WTC11 (cell line): ENCODE results near the gene PCDHA13. TPM values are rescaled to one million over a fixed set of nuclear protein-coding genes. Genes with fewer than 3 reads are reported as not detected.

Source experiments
- ATAC-seq: fragments of 200-7000 bp; cut with Tn5 transposase; 2 replicates; pipeline ENCODE4 v1.10.0; 2021; ENCODE audit warnings: mild to moderate bottlenecking, moderate library complexity
- CTCF ChIA-PET: fragments of 300-600 bp; sonication (Branson Sonifier 250); formaldehyde crosslinking; loops from one replicate; lab custom pipeline; 2021; ENCODE audit warnings: antibody characterized with exemption; lab: Charles Lee
- POLR2A ChIA-PET: fragments of 350-600 bp; sonication (Branson Sonifier 250); formaldehyde crosslinking; loops from one replicate; lab custom pipeline; 2021; ENCODE audit warnings: antibody characterized with exemption; lab: Charles Lee
- DNase-seq: peaks from one replicate; pipeline ENCODE4 v3.0.0; 2021; ENCODE audit warnings: low spot score
- H3K27ac Mint-ChIP-seq: 2 replicates; pipeline ENCODE4 v1.8.0; 2021; ENCODE audit warnings: mixed read lengths
- H3K27me3 Mint-ChIP-seq: 2 replicates; pipeline ENCODE4 v1.8.0; 2021; ENCODE audit warnings: low read depth, mild to moderate bottlenecking, moderate library complexity, mixed read lengths
- H3K36me3 Mint-ChIP-seq: 2 replicates; pipeline ENCODE4 v1.8.0; 2021; ENCODE audit warnings: mixed read lengths
- H3K4me1 Mint-ChIP-seq: 2 replicates; pipeline ENCODE4 v1.8.0; 2022; ENCODE audit warnings: mixed read lengths
- H3K4me3 Mint-ChIP-seq: 2 replicates; pipeline ENCODE4 v1.8.0; 2021; ENCODE audit warnings: mild to moderate bottlenecking, moderate library complexity, mixed read lengths
- H3K9me3 Mint-ChIP-seq: 2 replicates; pipeline ENCODE4 v1.8.0; 2021; ENCODE audit warnings: mixed read lengths
- CREB1 ChIP-seq: sonication (generic); formaldehyde crosslinking; IDR thresholded peaks from 2 replicates; pipeline ENCODE4 v1.8.0; 2023; ENCODE audit warnings: mild to moderate bottlenecking, missing genetic modification reagents
- CTCF ChIP-seq: fragments of 200-600 bp; IDR thresholded peaks from 2 replicates; pipeline ENCODE4 v1.8.0; 2022; ENCODE audit warnings: antibody characterized with exemption
- FOXJ3 ChIP-seq: sonication (generic); formaldehyde crosslinking; IDR thresholded peaks from 2 replicates; pipeline ENCODE4 v1.9.0; 2021; ENCODE audit warnings: missing genetic modification reagents, mild to moderate bottlenecking, borderline replicate concordance
- GRHL2 ChIP-seq: fragments of 250-450 bp; sonication (Bioruptor Pico); IDR thresholded peaks from 2 replicates; pipeline ENCODE4 v1.8.0; 2022; ENCODE audit warnings: mild to moderate bottlenecking, moderate library complexity; ENCODE audit not compliant: insufficient replicate concordance, severe bottlenecking
- GTF2I ChIP-seq: fragments of 250-450 bp; sonication (Bioruptor Pico); conservative IDR thresholded peaks from 2 replicates; pipeline ENCODE4 v1.4.0; 2021; ENCODE audit warnings: mild to moderate bottlenecking
- HMGXB4 ChIP-seq: sonication (generic); formaldehyde crosslinking; IDR thresholded peaks from 2 replicates; pipeline ENCODE4 v1.8.1; 2023; ENCODE audit warnings: mild to moderate bottlenecking, moderate library complexity, missing genetic modification reagents
- IRF2 ChIP-seq: sonication (generic); formaldehyde crosslinking; IDR thresholded peaks from 2 replicates; pipeline ENCODE4 v1.8.0; 2022; ENCODE audit warnings: low read depth, missing genetic modification reagents, borderline replicate concordance
- NR1H2 ChIP-seq: sonication (generic); formaldehyde crosslinking; IDR thresholded peaks from 2 replicates; pipeline ENCODE4 v1.9.0; 2021; ENCODE audit warnings: mild to moderate bottlenecking, moderate library complexity, missing genetic modification reagents
- SMAD3 ChIP-seq: sonication (generic); formaldehyde crosslinking; IDR thresholded peaks from 2 replicates; pipeline ENCODE4 v1.8.0; 2022; ENCODE audit warnings: missing genetic modification reagents, mild to moderate bottlenecking, borderline replicate concordance
- SOX15 ChIP-seq: fragments of 250-450 bp; sonication (Bioruptor Pico); IDR thresholded peaks from 2 replicates; pipeline ENCODE4 v1.9.0; 2021; ENCODE audit warnings: mild to moderate bottlenecking
- STAT6 ChIP-seq: sonication (generic); formaldehyde crosslinking; conservative IDR thresholded peaks from 2 replicates; pipeline ENCODE4 v1.8.1; 2023; ENCODE audit warnings: mild to moderate bottlenecking, low read depth, missing genetic modification reagents, moderate library complexity
- ZMAT4 ChIP-seq: fragments of 250-450 bp; sonication (Bioruptor Pico); IDR thresholded peaks from 2 replicates; pipeline ENCODE4 v1.9.0; 2021; ENCODE audit warnings: mild to moderate bottlenecking
- ZNF416 ChIP-seq: fragments of 250-450 bp; sonication (Bioruptor Pico); IDR thresholded peaks from 2 replicates; pipeline ENCODE4 v1.9.0; 2021; ENCODE audit warnings: mild to moderate bottlenecking, inconsistent platforms
- total RNA-seq: library from RNA; stranded (reverse); gene quantifications from 3 replicates; pipeline ENCODE4 v1.2.3, GENCODE V29; 2021

Gene PCDHA13
- total RNA-seq, 1 experiment from 2014 or later, result 3.8 TPM

GRCh38 chr5:140882591-140882899 is 621 bp downstream of the PCDHA13 start:
- no peaks in the 10 kb centered on the region for H3K27me3 Mint-ChIP-seq
- H3K4me1 Mint-ChIP-seq, result peaks cover 16% of the 10 kb centered on the region; the same call in 1 of the 2 replicates
- POLR2A ChIA-PET, result interaction anchor here (0.8 to 1.3 kb wide), 2 partner anchors 122 to 157 kb away, joined by 3 to 5 read pairs; no protein-coding TSS in a partner anchor
- peak overlapping the region; percentile 58; the same call in 1 of the 2 replicates for H3K27ac Mint-ChIP-seq
- H3K4me3 Mint-ChIP-seq, result peak overlapping the region; percentile 83
- no peaks in the 10 kb centered on the region; the same call in 1 of the 2 replicates for H3K36me3 Mint-ChIP-seq
- DNase-seq (peak; percentile 69), ATAC-seq (peak; percentile 70)
- TF ChIP-seq CTCF (peak; percentile 21; the same call in 1 of the 2 replicates), SMAD3 (CRISPR knock-in tag) (no peak)
- CTCF ChIA-PET, result interaction anchor here (0.7 to 7.5 kb wide), 18 partner anchors 10 to 300 kb away, joined by 3 to 77 read pairs (median 4); partner anchors contain the start of genes PCDHA10, PCDHA11, PCDHA4 and PCDHAC1
- no peaks in the 10 kb centered on the region for H3K9me3 Mint-ChIP-seq

- Mint-ChIP-seq H3K36me3 (no peaks in the 10 kb centered on the region; the same call in 1 of the 2 replicates), H3K4me3 (no peak overlapping the region), H3K27me3 (no peaks in the 10 kb centered on the region), H3K27ac (no peak overlapping the region), H3K9me3 (no peaks in the 10 kb centered on the region), H3K4me1 (peaks cover 16% of the 10 kb centered on the region; the same call in 1 of the 2 replicates)
- no peak for TF ChIP-seq CTCF
- TF ChIP-seq SOX15 (CRISPR knock-in tag), result no peak
- no peak for TF ChIP-seq ZMAT4 (CRISPR knock-in tag)
- no peak for TF ChIP-seq FOXJ3 (CRISPR knock-in tag)
- TF ChIP-seq ZNF416 (CRISPR knock-in tag), result no peak
- no peak for TF ChIP-seq HMGXB4
- no peak for TF ChIP-seq IRF2 (CRISPR knock-in tag)
- TF ChIP-seq CREB1 (CRISPR knock-in tag), result no peak
- TF ChIP-seq NR1H2 (CRISPR knock-in tag), result no peak
- no peak for TF ChIP-seq GRHL2 (CRISPR knock-in tag)
- no peak for TF ChIP-seq STAT6 (CRISPR knock-in tag)
- TF ChIP-seq GTF2I (CRISPR knock-in tag), result no peak
- no peak for ATAC-seq
- ChIA-PET CTCF (interaction anchor here (1.2 to 7.5 kb wide), 11 partner anchors 9 to 166 kb away, joined by 3 to 77 read pairs (median 6); partner anchors contain the start of genes PCDHA10, PCDHA11, PCDHA4 and PCDHAC1), POLR2A (no interaction called here)
- DNase-seq, result no peak
Observed at GRCh38 chr5:140883373-140883772, 1.4 kb downstream of the PCDHA13 start.
